GM19240 (cell line): ENCODE data around the gene SF1.

Source experiments
- DNase-seq: peaks from one replicate; pipeline ENCODE4 v3.0.0; 2011; ENCODE audit warnings: low spot score; ENCODE audit not compliant: insufficient read length

Gene SF1

DNA sequence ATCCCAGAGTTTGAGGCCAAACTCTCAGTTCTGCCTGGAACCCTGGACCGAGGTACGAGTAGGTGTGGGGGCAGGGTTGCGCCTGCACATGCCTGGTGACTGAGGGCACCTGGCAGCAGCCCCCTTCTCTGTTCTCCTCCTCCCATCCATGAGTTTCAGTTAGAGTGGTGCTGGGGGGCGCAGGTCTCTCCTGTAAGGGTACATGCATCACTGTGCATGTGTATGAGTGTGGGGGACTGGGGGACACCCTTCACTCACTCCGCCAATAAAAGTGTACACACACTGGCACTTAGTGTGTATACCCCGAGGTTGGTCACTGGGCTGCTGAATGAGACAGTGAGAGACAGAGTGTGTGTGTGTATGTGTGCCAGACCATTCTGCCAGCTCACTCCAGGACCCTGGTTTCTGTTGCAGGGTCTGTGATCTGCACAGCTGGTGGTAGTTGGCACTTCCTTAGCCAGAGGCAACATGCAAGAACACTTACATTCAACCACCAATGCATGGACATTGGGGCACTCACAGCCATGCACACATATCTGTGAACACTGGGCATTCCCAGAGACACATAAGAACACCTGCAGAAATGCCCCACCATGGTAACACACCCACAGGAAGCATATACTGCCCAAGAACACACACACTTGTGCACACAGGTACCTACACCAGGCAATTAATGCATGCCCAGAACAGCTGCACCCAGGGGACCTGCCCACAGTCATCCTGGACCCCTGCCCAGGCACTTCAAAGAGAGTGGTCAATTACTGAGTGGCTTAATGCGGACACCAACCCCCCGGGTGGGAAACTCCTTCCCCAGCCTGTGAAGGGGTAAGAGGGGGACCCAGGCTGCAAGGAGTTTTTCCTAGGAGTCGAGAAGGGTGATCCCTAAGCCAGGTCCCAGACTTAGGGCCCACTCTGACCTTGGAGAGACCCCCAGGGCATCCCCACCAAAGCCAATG is 54.2 kb downstream of the SF1 start:
- DNase-seq, result no peak

- DNase-seq, result peak; percentile 94
Observed at GRCh38 chr11:64723117-64723906, 55.0 kb downstream of the SF1 start, which contains the start of gene NRXN2. NRXN2 (minus strand) TSS chr11:64723197; CDS start chr11:64713699, 9,498 bp downstream.

DNA sequence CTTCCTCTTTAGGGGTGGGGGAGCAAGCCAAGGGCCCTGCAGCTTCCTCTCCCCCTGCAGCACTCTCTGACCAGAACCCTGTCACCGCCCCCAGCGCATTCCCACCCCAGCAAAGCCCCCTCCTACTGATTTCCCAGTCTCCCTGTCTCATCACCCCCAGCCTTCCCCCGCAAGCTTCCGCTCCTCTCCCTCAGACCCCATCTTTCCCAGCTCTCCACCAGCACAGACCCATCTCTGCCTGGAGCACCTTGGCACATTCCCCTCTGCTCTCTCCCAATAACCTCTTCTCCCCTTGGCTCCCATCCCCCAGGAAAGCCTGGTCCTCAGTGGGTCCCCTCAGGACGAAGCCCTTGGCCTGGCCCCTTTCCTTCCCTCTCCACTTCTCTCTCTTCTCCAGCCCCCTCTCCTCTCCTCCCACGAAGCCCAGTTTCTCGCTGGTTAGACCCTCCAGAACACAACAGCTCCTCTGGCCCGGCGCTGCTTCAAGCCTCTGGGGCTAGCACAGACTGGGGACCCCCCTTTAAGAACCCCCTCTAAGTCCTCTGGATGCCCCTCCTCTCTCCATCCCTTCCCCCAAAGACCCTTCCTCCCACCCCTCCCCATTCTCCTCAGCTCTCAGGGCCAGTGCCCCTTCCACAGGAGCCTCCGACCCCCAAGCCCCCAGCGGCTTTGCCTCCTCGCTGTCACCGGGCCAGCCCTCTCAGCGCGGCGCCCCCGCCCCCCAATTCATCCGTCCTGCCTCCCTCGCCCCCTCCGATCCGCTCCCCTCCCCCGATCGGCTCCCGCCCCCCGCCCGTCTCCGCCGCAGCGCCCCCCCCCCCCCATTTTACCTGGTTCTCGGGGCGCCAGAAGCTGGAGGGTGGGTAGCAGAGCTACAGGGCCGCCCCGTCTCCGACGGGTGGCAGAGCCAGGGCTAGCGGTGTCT is 55.9 kb downstream of the SF1 start:
- DNase-seq, result no peak

- no peak for DNase-seq
Observed at GRCh38 chr11:64721359-64721699, 57.0 kb downstream of the SF1 start.

DNA sequence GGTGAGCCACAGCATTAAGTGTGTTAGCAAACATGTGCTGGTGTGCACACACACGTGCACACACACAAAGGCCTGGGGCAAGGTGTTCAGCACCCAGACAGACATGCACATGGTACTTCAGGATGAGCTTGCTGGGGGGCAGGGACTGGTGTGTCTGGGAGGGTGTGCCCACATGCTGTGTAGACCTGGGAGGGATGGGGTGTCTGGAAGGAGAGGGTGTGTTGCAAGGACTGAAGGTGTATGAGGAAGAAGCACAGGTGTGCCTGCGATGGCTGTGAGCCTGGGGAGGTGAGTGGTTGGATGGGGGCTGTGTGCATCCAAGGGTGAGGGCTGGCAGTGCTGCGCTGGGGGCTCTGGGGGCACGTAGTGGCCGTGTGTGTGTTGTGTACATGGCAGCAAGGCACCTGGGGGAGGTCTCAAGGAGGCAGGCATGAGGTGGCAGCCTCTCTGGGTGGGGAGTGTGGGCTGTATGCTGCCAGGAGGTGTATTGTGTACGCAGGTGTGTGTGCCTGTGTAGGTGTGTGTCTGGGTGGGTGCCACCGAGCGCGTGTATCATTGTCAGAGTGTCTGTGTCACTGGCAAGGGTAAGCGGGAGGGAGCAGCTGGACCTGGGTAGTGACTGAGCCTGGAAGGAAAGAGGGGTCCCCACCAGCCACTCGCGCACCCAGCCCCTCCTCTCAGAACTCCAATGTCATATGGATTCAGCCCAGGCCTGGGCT is 57.5 kb downstream of the SF1 start:
- no peak for DNase-seq

- no peak for DNase-seq
Observed at GRCh38 chr11:64720167-64720566, 58.2 kb downstream of the SF1 start.

GRCh38 chr11:64719406-64719805 is 58.9 kb downstream of the SF1 start:
- DNase-seq, result no peak

GRCh38 chr11:64718780-64719124 is 59.6 kb downstream of the SF1 start:
- no peak for DNase-seq

DNA sequence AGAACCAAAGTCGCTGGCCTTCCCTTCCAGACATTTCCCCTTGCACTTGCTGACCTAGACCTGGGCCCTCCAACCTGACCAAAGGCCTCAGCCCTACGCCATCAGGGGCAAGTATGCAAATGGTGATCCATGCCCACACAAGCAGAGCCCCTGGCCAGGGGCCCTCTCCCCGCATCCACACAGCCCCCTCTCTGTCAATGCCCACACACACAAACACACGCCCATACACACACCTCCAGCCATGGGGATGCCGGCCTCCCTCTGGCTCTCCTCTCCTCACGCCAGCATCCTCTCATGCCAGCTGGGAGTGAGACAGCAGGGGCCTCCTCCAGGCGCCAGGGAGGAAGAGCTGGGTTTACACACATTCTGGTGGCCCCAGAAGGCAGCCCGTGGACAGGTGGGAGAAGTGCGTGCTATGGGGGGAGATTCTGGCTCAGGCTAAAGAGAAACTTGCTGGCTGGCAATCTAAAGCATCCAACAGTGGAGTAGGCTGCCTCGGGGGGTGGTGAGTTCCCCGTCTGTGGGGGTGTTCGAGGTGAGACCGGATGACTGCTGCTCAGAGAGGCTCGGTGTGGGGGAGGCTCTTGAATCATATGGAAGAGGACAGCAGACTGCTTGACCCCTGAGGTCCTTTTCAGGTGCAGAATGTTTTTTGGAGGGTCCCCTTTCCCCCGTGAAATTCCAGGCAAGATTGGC is 60.1 kb downstream of the SF1 start:
- no peak for DNase-seq

- DNase-seq, result no peak
Observed at GRCh38 chr11:64717268-64717578, 61.1 kb downstream of the SF1 start.

DNA sequence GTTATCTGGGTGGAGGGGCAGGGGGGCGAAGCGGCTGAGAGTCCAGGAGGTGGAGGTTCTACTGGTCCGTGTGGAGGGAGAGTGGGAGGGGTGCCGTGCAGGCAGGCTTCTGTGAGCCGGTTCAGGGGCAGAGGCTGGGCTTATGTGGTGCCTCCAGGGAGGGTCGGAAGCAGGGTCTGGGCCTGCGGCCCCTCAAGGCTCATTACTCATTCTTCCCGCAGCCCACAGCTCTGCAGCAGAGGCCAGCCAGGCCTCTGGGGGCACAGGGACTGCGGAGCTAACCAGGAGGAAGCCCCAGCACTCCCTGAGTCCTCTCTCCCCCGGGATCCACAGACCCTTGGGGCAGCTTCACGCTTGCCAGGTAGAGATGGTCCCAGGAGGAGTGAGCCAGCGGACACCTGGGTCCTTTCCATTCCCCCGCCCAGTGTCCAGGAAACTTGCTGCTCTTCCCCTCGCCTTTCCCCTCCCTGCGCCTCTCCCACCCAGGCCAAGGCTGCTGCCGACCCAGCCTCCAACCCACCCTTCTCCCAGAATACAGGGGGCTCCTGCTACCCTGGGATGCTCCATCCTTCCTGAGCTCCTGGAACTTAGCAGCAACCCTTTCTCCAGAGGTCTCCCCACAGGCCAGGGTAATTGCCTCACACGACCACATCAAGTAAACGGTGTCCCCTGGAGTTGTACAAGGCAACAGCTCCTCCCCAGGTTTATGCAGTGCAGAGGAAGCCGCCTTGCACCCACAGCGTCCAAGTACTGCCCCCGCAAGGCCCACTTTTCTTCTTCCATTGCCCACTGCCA is 61.7 kb downstream of the SF1 start:
- DNase-seq, result no peak

- no peak for DNase-seq
Observed at GRCh38 chr11:64715756-64716472, 62.4 kb downstream of the SF1 start.

- DNase-seq, result no peak
Observed at GRCh38 chr11:64715110-64715509, 63.2 kb downstream of the SF1 start.

GRCh38 chr11:64714666-64715065 is 63.7 kb downstream of the SF1 start:
- no peak for DNase-seq
